GM18868 (cell line): ENCODE data around the gene TSGA10.
"Not testable (repeated sequence)": the region's sequence is repeated elsewhere in the genome, so short reads cannot be mapped to it uniquely, and the experiment has no call there.

Experiments
- ATAC-seq: cut with Tn5 transposase; IDR thresholded peaks from one replicate; pipeline ENCODE4 v1.9.1; 2021; ENCODE audit warnings: mild to moderate bottlenecking, moderate library complexity; ENCODE audit not compliant: unreplicated experiment

Gene TSGA10, protein sequence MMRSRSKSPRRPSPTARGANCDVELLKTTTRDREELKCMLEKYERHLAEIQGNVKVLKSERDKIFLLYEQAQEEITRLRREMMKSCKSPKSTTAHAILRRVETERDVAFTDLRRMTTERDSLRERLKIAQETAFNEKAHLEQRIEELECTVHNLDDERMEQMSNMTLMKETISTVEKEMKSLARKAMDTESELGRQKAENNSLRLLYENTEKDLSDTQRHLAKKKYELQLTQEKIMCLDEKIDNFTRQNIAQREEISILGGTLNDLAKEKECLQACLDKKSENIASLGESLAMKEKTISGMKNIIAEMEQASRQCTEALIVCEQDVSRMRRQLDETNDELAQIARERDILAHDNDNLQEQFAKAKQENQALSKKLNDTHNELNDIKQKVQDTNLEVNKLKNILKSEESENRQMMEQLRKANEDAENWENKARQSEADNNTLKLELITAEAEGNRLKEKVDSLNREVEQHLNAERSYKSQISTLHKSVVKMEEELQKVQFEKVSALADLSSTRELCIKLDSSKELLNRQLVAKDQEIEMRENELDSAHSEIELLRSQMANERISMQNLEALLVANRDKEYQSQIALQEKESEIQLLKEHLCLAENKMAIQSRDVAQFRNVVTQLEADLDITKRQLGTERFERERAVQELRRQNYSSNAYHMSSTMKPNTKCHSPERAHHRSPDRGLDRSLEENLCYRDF

GRCh38 chr2:99154643-99155536 lies at the start of gene TSGA10, which contains the start of gene LIPT1:
Gene TSGA10, minus strand, starts transcription at chr2:99154942. Its CDS starts 45,503 bp downstream, at chr2:99109439.
Gene LIPT1, plus strand, starts transcription at chr2:99154967. Its CDS starts 6,991 bp downstream, at chr2:99161958.
- peak; percentile 97 for ATAC-seq

DNA sequence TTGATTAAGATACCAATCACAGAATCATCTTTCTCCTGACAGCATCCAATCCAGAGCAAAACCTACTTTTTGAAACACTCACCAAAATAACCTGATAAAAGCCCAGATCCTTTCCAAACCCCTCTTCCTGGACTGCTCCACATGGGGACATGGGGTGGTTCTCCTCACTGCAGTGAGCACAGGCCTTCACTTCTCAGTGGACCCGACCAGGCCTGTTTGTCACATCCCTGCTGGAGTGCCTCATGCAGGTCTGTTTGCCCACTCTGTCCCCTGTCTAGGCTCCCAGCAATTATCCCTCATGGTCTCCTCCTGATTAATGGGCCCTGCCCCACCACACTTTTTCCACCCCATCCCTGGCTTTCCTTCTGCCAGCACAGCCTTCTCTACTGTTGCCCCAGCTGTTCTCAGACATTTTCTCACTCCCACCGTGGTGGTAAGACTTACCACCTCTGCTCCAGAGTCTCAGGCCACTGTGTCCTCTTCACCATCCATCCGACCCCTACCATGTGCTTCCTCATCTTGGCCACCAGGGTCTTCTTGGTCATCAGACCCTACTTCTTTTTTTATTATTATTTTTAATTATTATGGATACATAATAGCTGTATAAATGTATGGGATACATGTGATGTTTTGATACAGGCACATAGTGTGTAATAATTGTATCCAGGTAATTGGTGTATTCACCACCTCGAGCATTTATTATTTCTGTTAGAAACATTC lies 47.4 kb upstream of the TSGA10 start:
- no peak for ATAC-seq

GRCh38 chr2:99200076-99200800 lies 45.5 kb upstream of the TSGA10 start:
- no peak for ATAC-seq

- ATAC-seq: no peak
Measured at GRCh38 chr2:99198103-99198841, 43.5 kb upstream of the TSGA10 start.

DNA sequence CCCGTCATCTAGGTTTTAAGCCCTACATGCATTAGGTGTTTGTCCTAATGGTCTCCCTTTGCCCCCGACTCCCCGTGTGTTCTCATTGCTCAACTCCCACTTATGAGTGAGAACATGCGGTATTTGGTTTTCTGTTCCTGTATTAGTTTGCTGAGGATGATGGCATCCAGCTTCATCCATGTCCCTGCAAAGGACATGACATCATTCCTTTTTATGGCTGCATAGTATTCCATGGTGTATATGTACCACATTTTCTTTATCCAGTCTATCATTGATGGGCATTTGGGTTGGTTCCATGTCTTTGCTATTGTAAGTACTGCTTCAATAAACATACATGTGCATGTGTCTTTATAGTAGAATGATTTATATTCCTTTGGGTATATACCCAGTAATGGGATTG lies 37.6 kb upstream of the TSGA10 start:
- ATAC-seq: not testable (repeated sequence)

- no peak for ATAC-seq
Measured at GRCh38 chr2:99190548-99190947, 35.8 kb upstream of the TSGA10 start.

- ATAC-seq: no peak
Measured at GRCh38 chr2:99188357-99188756, 33.6 kb upstream of the TSGA10 start.

GRCh38 chr2:99187011-99187410 lies 32.3 kb upstream of the TSGA10 start:
- ATAC-seq: no peak

DNA sequence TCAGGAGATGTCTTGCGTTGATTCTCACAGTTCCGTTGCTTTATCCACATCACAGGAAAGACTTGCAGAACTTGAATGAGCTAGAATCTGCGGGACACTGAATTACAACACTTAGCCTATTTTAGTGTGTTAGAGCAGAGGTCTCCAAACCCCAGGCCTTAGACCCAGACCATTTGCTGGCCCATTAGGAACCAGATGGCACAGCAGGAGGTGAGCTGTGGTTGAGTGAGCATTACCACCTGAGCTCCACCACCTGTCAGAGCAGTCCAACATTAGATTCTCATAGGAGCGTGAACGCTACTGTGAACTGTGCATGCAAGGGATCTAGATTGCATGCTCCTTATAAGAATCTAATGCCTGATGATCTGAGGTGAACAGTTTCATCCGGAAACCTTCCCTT lies 30.1 kb upstream of the TSGA10 start:
- ATAC-seq: no peak

DNA sequence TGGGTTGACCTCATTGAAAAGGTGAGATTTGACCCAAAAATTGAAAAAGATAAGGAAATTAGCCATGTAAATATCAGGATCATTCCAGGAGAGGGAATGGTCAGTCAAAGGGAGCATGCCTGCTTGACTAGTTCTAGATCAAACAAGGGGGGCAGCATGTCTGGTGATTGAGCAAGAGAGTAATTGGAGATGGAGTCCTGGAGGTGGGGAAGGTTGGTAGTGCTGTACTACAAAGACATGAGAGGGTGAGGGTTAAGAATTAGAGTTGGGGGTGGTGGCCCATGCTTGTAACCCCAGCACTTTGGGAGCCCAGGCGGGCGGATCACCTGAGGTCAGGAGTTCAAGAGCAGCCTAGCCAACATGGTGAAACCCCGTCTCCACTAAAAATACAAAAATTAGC lies 28.3 kb upstream of the TSGA10 start:
- no peak for ATAC-seq

DNA sequence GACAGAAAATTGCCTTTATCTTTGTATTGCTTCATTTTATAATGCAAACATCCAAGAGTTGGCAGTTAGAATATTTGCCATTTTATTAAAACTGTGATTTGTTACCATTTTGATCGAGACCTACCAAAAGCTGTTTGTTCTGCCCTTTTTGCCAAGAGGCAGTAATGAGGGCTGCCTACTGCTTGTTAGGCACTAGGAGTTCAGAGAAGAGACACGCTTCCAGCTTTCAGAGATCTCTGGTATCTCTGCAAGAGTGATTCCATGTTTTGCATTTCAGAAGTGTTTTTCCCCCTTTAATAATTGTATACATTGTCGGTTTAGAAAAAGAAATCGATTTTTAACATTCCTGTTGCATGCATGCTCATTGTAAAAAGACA lies 26.9 kb upstream of the TSGA10 start:
- no peak for ATAC-seq

DNA sequence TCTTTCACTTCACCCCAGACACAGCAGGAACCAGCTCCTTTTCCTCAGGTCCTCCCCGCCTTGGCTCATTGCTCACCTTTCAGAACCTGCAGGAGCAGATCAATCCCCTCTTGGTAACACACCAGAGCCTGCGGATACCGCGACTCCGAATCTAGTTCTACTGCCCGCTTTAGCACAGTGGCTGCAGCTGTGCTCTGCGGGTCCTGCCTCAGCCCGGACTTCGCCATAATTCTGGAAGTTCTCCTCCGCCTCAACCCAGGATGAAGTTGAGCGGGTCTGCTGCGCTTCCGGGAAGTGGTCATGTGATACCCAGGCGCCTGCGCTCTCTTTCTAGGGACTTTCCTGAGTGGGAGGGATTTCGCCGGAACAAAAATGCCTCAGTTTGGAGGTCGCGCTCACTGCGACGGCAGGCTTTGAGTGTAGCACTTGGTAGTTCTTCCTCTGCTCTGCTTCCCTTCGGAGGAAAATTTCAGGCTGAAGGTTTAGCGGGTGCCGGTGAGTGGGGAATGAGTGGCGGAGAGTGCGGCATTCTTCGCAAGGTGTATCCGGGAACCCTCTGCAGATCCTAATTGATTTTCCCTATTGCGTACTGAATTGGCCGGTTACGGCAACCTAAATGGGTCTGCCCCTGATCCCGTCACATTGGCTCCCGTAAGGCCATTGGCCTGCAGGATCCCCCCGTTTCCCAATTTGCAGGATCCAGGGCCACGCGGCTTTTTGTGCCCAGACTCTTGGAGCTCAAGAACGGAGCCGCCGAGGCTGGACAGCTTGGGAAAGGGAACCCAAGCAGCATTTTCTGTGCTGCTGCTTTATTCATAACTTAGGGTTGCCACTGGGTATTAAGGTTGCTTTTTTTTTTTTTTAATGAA lies 26.2 kb upstream of the TSGA10 start, which contains the start of the genes MITD1 and MRPL30:
TSS of gene MITD1 (minus strand) at position 304 of the 869 bp plus-strand sequence. CDS start at position 227, 77 bp downstream.
TSS of gene MRPL30 (plus strand) at position 430 of the 869 bp plus-strand sequence. CDS start 5,020 bp downstream, outside the sequence.
- ATAC-seq: peak; percentile 88

GRCh38 chr2:99171377-99172140 lies 16.8 kb upstream of the TSGA10 start:
- no peak for ATAC-seq

- ATAC-seq: no peak
Measured at GRCh38 chr2:99169534-99169933, 14.8 kb upstream of the TSGA10 start.

- no peak for ATAC-seq
Measured at GRCh38 chr2:99166218-99166617, 11.5 kb upstream of the TSGA10 start.

GRCh38 chr2:99159594-99159993 lies 4.9 kb upstream of the TSGA10 start:
- ATAC-seq: no peak

DNA sequence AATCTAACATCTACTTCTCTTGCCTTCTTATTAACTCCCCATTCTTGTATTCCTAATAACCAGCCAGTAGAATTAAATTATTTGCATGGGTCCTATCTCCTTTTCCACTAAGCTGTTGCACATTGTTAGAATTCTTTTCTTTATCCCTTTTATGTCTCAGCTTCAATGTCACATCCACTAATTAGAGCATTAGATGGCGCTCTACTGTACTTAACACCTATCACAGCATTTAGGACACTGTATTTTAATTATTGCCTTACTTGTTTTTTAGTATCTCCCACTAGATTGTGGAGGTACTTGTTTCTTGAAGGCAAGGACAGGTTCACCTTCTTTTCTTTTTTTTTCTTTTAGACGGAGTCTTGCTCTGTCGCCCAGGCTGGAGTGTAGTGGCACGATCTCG lies 3.9 kb upstream of the TSGA10 start:
- no peak for ATAC-seq
